GM18520 (cell line): ENCODE measurements around the gene SDC3.
"Not testable (repeated sequence)": the region's sequence is repeated elsewhere in the genome, so short reads cannot be mapped to it uniquely, and the experiment has no call there.

ENCODE experiments used
- ATAC-seq: cut with Tn5 transposase; IDR thresholded peaks from one replicate; pipeline ENCODE4 v1.9.1; 2021; ENCODE audit not compliant: unreplicated experiment

Gene SDC3

GRCh38 chr1:30877205-30877912 is 31.2 kb downstream of the SDC3 start:
- ATAC-seq = no peak

DNA sequence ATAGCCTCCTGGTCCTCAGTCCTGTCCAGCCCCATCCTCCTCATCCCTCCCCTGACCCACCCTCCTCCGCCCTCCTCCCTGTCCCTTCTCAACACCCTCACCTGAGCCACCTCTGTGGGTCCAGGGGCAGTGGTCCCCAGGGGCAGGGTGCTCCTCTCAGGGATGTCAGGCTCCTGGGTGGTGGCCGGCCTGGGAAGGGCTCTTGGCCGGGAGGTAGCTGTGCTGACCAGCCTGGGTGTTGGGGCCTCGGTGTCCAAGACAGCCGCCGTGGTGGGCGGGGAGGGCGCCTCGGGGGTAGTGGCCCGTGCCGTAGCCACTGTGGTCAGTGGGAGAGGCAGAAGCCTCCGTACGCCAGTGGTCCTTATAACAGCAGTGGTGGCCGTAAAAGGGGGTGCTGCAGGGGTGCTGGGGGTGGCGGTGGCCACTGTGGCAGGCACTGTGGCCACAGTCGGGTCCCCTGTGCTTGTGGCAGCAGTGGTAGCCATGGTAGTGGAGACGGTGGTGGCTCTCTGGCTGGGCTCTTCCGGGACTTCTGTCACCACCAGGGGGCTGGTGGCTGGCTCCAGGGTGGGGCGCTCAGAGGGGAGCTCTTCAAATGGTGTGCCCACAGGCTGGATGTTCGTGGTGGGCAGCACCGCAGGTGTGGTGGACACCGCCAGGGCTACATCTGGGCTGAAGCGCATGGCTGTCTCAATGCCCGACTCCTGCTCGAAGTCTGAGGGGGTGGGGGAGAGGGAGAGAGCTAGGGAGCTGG is 31.9 kb downstream of the SDC3 start:
- no peak for ATAC-seq

DNA sequence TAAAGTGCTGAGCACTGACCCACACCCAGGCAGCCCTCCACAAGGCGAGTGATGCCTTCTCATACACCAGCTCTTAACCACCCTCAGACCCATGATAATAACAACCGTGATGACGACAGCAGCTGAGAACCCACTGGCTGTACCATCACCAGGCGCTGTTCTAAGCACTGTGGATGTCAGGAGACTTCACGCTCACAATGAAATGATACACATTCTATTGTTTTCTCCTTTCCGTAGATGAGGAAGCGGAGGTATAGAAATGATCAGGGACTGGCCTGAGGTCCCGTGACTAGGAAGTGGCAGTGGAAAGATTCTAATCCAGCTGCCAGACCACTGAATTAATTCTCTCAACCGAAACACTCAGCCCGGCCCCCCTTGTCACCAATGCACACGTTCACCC is 32.6 kb downstream of the SDC3 start:
- no peak for ATAC-seq

GRCh38 chr1:30875197-30875596 is 33.4 kb downstream of the SDC3 start:
- ATAC-seq = no peak

DNA sequence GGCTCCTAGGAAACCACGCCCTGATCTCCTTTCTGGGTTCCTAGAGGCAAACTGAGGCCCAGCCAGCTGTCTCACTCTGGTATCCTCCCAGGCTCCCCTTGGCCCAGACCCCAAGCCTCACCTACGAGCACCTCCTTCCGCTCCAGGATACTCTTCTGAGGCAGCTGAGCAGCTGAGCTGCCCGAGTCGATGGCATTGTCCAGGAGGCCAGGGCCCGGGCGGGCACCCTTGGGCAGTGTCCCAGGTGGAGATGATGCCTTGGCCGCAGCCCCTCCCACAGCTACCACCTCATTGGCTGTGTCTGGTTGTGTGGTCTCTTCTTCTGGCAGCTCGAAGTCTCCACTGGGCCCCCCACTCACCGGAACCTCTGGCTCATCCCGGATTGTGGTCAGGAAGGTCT is 34.4 kb downstream of the SDC3 start:
- no peak for ATAC-seq

DNA sequence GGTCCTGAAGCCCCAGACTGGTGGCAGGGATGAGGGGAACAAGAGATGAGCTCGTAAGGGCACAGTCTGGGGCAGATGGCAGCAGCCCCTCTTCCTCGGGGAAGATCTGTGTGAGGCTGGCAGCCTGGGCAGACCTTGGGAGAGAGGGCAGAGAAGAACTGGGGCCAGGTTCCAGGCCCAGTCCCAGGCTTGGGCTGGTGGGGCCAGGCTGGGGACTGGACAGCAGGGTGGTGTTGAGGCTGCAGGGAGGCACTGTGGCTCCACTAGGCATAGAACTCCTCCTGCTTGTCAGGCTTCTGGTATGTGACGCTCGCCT is 35.7 kb downstream of the SDC3 start:
- no peak for ATAC-seq

- no peak for ATAC-seq
These were observed 36.3 kb downstream of the SDC3 start for GRCh38 chr1:30872033-30872947.

DNA sequence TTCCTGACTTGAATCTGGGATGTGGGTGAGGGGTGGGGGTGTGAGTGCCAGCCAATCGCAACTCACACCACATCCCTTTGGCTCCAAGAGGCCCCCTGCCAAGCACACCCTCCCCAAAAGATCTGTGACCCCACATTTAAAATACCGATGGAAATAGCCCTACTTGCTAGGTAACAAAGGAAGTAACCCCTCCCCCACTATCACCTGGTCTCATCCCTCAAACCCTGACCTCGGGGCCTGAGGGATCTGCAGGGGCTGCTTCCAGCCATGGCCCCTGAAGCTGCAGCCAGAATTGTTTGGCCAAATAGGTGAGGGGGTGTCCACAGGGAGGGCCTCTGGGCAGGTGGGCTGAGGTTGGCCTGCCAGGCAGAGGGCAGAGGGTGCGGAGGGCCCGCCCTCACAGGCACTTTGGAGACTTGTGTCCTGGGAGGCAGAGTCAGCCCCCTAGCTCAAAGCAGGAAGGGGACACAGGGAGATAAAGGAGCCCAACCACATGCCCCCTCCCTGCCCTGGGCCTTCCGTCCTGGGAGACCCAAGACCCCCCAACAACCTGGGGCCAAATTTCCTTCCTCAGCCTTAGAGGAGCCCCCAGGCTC is 37.2 kb downstream of the SDC3 start:
- ATAC-seq = no peak

DNA sequence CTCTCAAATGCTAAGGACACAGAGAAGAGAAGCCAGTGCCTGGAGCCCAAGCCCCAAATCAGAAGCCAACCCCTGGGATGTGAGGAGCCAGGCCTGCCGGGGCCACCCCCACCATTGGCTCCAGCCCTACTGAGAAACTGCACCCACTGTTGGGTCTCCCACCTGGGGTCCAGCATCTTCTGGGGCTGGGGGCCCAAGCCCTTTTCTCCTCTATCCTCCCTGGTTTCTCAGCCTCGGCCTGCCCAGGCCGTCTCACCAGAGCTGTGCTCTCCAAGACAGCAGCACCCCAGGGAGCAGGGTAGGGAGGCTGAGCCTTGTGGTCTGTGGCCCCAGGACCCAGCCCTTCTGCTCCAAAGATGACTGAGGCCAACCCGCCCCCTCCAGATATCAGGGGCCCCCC is 37.9 kb downstream of the SDC3 start:
- no peak for ATAC-seq

DNA sequence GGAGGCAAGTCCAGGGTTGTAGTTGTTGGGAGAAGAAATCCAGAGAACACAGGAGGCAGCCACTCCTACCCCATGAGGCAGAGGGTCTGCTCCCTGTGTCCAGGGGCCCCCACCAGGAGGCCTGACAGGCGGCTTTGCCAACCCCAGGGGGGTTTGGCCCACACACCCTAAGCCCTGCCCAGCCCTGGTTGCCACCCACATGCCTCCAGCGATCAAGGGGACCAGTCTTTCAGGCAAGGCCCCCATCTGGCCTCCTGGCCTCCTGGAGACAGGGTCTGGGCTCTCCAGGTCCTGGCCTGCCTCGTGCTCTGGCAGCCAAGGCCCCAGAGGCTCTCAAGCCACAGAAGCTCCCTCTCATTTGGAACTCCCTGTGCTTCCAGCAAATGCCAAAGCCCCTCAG is 38.5 kb downstream of the SDC3 start:
- ATAC-seq = no peak

- ATAC-seq = no peak
These were observed 39.6 kb downstream of the SDC3 start for GRCh38 chr1:30868833-30869435.

DNA sequence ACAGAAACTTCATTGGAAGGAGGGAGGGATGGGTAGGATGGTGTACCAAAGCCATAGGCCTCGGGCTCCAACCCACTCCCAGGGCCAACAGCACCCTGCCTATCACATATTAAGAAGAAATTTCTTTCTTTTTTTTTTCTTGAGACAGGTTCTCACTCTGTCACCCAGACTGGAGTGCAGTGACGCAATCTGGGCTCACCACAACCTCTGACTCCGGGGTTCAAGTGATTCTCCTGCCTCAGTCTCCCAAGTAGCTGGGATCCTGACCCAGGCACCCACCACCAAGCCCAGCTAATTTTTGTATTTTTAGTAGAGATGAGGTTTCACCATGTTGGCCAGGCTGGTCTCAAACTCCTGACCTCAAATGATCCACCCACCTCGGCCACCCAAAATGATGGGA is 40.5 kb downstream of the SDC3 start:
- ATAC-seq = not testable (repeated sequence)

- no peak for ATAC-seq
These were observed 41.0 kb downstream of the SDC3 start for GRCh38 chr1:30867537-30867936.

- ATAC-seq = no peak
These were observed 42.0 kb downstream of the SDC3 start for GRCh38 chr1:30866594-30866993.

- ATAC-seq = no peak
These were observed 43.9 kb downstream of the SDC3 start for GRCh38 chr1:30864681-30865080.

DNA sequence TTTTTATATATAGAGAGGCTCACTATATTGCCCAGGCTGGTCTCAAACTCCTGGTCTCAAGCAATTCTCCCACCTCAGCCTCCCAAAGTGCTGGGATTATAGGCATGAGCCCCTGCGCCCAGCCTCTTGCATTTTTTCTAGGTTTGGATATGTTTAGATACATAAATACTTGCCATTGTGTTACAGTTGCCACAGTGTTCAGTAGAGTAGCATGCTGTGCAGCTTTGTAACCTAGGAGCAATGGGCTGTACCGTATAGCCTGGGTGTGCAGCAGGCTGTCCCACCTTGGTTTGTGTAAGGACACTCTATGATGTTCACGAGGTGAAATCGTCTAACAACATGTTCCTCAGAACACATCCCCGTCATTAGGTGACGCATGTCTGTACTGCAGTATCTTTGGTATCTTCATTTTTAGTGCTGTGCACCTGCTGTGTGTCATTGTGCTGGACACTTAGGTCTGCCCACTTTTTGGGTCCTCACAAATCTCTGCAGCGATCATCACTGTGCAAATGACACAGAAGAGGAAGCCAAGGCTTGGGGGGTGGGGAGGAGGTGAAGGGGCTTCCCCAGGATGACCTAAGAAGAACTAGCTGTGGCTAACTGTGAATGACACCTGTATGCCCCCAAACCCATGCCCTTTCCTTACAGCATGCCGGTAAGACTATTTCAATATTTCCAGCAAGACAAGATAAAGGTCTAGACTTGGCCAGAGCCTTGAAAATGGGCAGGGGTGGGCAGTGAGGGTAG is 44.5 kb downstream of the SDC3 start:
- ATAC-seq = no peak

GRCh38 chr1:30860320-30860652 is 48.3 kb downstream of the SDC3 start:
- no peak for ATAC-seq

- ATAC-seq = no peak
These were observed 50.6 kb downstream of the SDC3 start for GRCh38 chr1:30857964-30858363.

DNA sequence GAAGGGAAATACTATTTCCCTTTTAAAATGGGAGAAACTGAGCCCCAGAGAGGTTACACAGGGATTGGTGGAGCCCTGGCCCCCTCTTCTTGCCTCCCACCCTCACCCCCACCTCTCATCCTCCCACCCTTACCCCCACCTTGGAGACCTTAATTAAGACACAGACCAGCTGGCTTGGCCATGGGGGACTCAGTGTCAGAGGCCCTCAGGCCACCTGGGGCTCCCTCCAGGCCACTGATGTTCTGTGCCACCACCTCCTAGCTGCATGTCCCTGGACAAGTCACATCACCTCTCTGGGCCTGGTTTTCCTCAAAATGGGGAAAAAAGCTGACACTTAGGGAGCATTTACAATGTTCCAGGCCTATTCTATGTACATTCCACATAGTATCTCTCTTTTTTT is 51.5 kb downstream of the SDC3 start:
- no peak for ATAC-seq

DNA sequence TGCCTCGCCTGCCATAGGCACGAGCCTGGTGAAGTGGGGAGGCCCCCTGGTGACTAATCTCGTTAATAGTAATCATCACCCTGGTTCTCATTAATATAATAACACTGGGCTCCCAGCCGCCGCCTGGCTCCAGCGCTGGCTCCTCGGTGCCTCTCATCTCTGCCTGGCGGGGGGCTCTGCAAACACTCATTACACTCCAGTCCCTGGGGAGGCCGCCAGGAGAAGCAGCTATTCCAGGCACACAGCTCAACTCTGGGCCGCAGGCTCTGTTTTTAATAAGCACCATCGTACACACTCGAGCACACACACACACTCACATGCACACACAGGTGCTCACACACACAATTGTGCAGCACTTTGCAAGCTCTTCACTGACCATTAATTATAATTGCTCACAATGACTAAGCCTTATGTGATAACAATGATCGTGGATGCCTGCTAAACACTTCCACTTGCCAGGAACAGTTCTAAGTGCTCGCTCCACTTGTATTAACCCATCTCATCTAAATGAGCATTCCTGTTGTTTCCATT is 52.2 kb downstream of the SDC3 start:
- ATAC-seq = no peak
